Glutamatergic neuron (in vitro differentiated cells): ENCODE results near the gene ALPK1. TPM values are rescaled to one million over a fixed set of nuclear protein-coding genes. Genes with fewer than 3 reads are reported as not detected.

Experiments used
- DNase-seq: peaks from one replicate; pipeline ENCODE4 v3.0.0; 2022
- H3K27ac Mint-ChIP-seq: one replicate; pipeline ENCODE4 v1.8.0; 2020; ENCODE audit warnings: mild to moderate bottlenecking, mixed read lengths, inconsistent platforms; ENCODE audit not compliant: unreplicated experiment
- H3K27me3 Mint-ChIP-seq: one replicate; pipeline ENCODE4 v1.8.0; 2020; ENCODE audit warnings: mild to moderate bottlenecking, moderate library complexity, mixed read lengths, inconsistent platforms; ENCODE audit not compliant: unreplicated experiment
- H3K36me3 Mint-ChIP-seq: one replicate; pipeline ENCODE4 v1.8.0; 2020; ENCODE audit warnings: mild to moderate bottlenecking, mixed read lengths, inconsistent platforms; ENCODE audit not compliant: unreplicated experiment
- H3K4me1 Mint-ChIP-seq: one replicate; pipeline ENCODE4 v1.8.0; 2020; ENCODE audit warnings: mild to moderate bottlenecking, low read depth, mixed read lengths, inconsistent platforms; ENCODE audit not compliant: unreplicated experiment
- H3K4me3 Mint-ChIP-seq: one replicate; pipeline ENCODE4 v1.8.0; 2020; ENCODE audit warnings: mild to moderate bottlenecking, mixed read lengths, inconsistent platforms; ENCODE audit not compliant: unreplicated experiment
- H3K9me3 Mint-ChIP-seq: one replicate; pipeline ENCODE4 v1.8.0; 2020; ENCODE audit warnings: mild to moderate bottlenecking, moderate library complexity, mixed read lengths, inconsistent platforms; ENCODE audit not compliant: unreplicated experiment
- total RNA-seq: library from RNA; stranded (reverse); fragmentation: NEBNext Ultra II Directional; extraction: Animal tissue kit (Norgen Biotek cat#: 25700); gene quantifications from one replicate; pipeline ENCODE4 v1.2.1, GENCODE V29; 2021; ENCODE audit not compliant: unreplicated experiment
- TF ChIP-seq, protein P1 (sequence below): fragments of 200-600 bp; sonication (generic); IDR thresholded peaks from one replicate; pipeline ENCODE4 v1.5.0; 2021; ENCODE audit not compliant: partially characterized antibody, unreplicated experiment

The ALPK1 gene
- total RNA-seq, 1 donor from 2014 or later = 0.86 TPM

DNA sequence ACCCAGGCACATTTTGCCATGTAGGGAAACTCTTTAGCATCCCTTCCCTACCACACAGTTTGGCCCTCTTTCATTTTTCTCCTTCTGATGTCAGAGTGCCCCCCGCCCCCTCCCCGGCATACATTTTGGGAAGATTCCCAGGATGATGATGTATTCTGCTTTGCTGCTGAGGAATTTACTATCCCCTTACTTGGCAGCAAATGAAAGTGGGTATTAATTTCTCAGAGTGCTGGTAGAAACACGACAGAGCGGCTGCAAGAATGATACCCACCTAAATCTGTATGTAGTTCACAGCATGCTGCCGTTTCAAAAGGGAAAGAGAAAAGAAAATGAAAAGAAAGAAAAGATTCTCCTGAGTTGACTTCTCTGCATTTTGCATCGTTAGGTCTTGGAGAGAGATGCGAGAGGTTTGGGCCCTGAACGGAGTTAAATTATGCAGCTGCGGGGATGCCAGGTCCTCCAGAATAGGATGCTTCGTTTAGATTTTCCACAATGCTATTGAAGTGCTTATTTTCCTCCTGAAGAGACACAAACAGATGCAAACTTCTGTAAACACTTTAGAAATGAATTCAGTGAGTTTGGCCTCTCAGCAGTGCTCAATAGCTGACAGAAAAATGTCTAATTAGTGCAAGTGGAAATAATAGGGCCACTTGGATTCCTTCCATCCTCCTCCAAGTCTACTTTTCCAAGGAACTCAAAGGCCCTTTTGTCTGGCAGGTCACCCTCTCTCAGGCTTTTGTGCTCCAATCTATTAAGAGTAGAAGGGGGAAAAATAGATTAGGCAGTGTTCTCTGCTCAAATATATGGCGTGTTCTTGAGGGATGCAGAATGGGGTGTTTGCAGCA is 106.2 kb downstream of the ALPK1 start:
- Mint-ChIP-seq H3K9me3 (peaks cover 2% of the 10 kb centered on the region), H3K27me3 (peaks cover 3% of the 10 kb centered on the region), H3K4me3 (no peak overlapping the region), H3K27ac (no peak overlapping the region), H3K36me3 (peaks cover 5% of the 10 kb centered on the region), H3K4me1 (peaks cover 19% of the 10 kb centered on the region)
- DNase-seq = no peak
- TF ChIP-seq, protein P1, sequence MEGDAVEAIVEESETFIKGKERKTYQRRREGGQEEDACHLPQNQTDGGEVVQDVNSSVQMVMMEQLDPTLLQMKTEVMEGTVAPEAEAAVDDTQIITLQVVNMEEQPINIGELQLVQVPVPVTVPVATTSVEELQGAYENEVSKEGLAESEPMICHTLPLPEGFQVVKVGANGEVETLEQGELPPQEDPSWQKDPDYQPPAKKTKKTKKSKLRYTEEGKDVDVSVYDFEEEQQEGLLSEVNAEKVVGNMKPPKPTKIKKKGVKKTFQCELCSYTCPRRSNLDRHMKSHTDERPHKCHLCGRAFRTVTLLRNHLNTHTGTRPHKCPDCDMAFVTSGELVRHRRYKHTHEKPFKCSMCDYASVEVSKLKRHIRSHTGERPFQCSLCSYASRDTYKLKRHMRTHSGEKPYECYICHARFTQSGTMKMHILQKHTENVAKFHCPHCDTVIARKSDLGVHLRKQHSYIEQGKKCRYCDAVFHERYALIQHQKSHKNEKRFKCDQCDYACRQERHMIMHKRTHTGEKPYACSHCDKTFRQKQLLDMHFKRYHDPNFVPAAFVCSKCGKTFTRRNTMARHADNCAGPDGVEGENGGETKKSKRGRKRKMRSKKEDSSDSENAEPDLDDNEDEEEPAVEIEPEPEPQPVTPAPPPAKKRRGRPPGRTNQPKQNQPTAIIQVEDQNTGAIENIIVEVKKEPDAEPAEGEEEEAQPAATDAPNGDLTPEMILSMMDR = no peak

DNA sequence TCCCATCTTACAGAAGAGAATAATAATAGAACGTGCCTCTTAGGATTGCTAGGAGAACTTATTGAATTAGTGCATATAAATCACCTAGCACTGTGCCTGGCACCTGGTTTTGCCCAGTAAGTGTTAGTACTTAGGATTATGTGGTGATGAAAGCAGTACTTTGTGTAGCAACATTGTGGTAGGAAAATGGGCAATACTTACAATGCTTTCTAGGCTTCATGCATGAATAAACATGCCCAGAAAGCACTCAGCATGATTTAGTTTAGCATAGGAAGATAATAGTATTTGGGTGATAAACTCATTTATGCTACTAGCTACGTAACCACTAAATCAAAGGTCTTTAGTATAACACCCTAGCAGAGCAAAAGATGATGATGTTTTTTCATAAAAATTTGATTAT is 113.2 kb downstream of the ALPK1 start:
- H3K36me3 Mint-ChIP-seq = no peaks in the 10 kb centered on the region
- no peak overlapping the region for H3K27ac Mint-ChIP-seq
- no peak overlapping the region for H3K4me3 Mint-ChIP-seq
- H3K4me1 Mint-ChIP-seq = no peaks in the 10 kb centered on the region
- DNase-seq = no peak
- H3K27me3 Mint-ChIP-seq = no peaks in the 10 kb centered on the region
- no peaks in the 10 kb centered on the region for H3K9me3 Mint-ChIP-seq
- TF ChIP-seq, protein P1 = no peak

DNA sequence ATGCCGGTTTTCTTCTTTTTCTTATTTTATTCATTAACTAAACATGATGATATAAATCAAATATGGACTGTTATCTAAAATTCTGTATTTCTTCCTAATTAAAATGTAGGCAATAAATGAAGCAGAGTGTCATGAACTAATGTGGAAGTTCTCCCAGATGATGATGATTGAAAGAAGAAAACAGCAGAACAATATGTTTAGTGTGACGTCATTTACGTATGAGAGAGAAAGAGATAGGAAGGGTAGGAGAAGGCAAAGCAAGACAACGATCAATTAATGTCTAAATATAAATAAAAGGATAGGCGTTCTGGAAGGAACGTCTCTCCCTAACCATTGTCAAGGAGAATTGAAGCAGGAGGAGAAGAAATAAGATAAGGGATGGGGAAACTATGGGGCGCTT is 113.6 kb downstream of the ALPK1 start:
- TF ChIP-seq, protein P1 = no peak
- no peak overlapping the region for H3K4me3 Mint-ChIP-seq
- H3K4me1 Mint-ChIP-seq = no peaks in the 10 kb centered on the region
- no peaks in the 10 kb centered on the region for H3K27me3 Mint-ChIP-seq
- no peaks in the 10 kb centered on the region for H3K36me3 Mint-ChIP-seq
- no peak for DNase-seq
- H3K27ac Mint-ChIP-seq = no peak overlapping the region
- H3K9me3 Mint-ChIP-seq = no peaks in the 10 kb centered on the region

DNA sequence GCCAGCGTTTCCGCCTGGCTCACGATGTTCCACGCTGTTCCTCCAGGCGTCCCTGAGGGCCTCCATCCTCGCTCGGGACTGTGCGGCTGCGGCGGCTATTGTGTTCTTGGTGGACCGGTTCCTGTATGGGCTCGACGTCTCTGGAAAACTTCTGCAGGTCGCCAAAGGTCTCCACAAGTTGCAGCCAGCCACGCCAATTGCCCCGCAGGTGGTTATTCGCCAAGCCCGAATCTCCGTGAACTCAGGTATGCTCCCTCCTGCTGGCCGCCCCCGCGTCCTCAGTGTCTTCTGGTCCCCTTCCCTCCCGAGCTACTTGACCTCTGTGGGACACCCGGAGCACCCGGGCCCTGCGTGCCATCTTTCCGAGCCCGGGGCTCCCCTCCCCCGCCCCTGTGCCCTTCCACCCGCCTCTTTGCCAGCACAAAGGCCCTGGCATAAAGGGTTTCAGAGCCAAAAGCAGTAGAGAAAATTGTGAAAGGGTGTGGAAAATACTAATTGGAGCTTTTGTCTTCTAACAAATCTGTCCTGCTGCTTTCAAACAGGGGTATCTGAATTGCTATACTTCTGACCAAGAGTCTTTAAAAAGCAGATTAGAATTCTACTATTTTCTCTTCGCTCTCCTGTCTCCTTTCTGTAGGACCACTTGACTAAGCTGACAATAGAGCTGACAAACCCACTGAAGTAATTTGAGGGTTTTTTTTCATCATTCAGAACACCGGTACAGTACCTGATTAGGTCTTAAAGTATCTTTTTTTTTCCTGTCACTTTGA is 114.8 kb downstream of the ALPK1 start:
- H3K4me1 Mint-ChIP-seq = no peaks in the 10 kb centered on the region
- no peak overlapping the region for H3K4me3 Mint-ChIP-seq
- no peaks in the 10 kb centered on the region for H3K27me3 Mint-ChIP-seq
- H3K27ac Mint-ChIP-seq = no peak overlapping the region
- DNase-seq = no peak
- no peaks in the 10 kb centered on the region for H3K9me3 Mint-ChIP-seq
- no peaks in the 10 kb centered on the region for H3K36me3 Mint-ChIP-seq
- TF ChIP-seq, protein P1 = no peak

DNA sequence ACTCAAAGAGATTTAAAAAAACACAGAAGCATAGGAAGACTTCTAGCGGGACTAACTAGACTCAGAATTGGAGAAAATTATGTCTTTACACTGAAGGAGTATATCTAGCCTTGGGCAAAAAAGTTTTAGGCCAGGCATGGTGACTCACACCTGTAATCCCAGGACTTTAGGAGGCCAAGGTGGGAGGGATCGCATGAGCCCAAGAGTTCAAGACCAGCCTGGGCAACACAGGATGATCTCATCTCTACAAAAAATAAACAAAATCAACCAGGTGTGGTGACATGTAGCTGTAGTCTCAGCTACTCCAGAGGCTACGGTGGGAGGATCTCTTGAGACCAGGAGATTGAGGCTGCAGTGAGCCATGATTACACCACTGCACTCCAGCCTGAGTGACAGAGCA is 119.3 kb downstream of the ALPK1 start:
- Mint-ChIP-seq H3K4me3 (no peak overlapping the region), H3K4me1 (no peaks in the 10 kb centered on the region), H3K27me3 (no peaks in the 10 kb centered on the region), H3K36me3 (no peaks in the 10 kb centered on the region), H3K9me3 (no peaks in the 10 kb centered on the region), H3K27ac (no peak overlapping the region)
- TF ChIP-seq, protein P1 = no peak
- DNase-seq = no peak
